Measurements from ENCODE around the gene BAIAP2L1.
A peak's percentile ranks its signal among the peaks of the same experiment; 100 is the strongest.
"Not testable (repeated sequence)": the region's sequence is repeated elsewhere in the genome, so short reads cannot be mapped to it uniquely, and the experiment has no call there.

BAIAP2L1 gene, protein sequence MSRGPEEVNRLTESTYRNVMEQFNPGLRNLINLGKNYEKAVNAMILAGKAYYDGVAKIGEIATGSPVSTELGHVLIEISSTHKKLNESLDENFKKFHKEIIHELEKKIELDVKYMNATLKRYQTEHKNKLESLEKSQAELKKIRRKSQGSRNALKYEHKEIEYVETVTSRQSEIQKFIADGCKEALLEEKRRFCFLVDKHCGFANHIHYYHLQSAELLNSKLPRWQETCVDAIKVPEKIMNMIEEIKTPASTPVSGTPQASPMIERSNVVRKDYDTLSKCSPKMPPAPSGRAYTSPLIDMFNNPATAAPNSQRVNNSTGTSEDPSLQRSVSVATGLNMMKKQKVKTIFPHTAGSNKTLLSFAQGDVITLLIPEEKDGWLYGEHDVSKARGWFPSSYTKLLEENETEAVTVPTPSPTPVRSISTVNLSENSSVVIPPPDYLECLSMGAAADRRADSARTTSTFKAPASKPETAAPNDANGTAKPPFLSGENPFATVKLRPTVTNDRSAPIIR

DNA sequence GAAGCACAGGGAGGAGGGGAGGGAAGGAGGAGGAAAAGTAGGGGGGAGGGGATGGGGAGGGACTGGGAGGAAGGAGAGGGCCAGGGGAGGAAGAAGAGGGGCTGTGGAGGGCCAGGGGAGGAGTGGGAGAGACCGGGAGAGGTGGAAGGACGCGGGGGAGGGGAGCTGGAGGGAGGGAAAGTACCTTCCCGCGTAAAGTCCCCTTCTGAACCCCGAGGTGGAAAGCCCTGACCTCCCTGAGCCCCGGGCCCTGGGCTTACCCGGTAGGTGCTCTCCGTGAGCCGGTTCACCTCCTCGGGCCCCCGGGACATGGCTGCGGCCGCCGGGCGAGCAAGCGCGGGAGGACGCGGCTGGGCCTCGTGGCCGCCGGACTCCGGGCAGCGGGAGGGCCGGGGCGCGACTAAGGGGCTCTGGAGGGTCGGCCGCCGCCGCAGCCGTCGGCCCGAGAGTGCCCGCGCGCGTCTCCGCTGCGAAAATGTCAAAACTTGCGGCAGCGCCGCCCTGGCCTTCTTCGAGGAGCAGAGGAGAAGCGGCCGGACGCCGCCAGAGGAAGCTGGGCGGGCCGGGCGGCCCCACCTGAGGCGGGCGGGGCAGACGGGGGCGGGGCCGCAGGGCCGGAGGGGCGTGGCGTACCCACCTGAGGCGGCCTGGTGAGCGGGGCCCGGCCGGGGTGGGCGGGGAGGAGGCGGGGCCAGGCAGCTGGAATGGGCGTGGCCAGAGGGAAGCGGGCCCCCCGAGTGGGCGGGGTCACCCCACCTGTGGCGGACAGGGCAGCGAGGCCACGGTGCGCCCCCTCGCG is at the start of gene BAIAP2L1:
Gene BAIAP2L1 (minus strand): TSS at position 549 of the 799 bp plus-strand sequence. CDS start 238 bp downstream, at position 311.
- H3K36me3 ChIP-seq (ENCODE audit: control insufficient read depth, insufficient read depth, low read length), result no peaks in the 10 kb centered on the region
- H3K4me3 ChIP-seq (ENCODE audit: low read depth, low read length), result peak within 1 kb of the TSS; percentile 75
- H3K9ac ChIP-seq (ENCODE audit: low read depth, low read length), result peak within 1 kb of the TSS; percentile 83
- H3K9me3 ChIP-seq (ENCODE audit: control insufficient read depth, insufficient read depth, low read length), result no peaks in the 10 kb centered on the region
- H3K27me3 ChIP-seq (ENCODE audit: control insufficient read depth, insufficient read depth, low read length), result no peaks in the 10 kb centered on the region
- peaks cover 9% of the 10 kb centered on the region for H3K4me1 ChIP-seq (ENCODE audit: control insufficient read depth, insufficient read depth, low read length)

DNA sequence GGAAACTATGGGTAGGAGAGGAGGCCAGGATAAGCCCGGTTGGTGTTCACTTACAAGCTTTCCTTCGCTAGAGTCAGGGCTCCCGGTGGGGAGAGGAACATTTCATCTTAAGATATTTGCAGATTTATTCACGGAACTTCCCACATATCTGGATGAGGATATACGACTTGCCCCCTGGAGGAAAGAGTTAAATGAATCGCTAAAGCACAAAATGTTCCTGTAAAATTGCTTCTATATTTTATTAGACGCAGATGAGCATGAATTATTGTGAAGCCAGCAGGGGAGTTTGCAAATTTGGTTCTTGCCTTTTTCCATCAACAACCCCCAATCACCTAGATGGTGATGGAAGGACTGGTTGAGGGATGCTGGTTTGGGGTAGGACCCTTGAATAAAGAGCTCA is 47.9 kb upstream of the BAIAP2L1 start:
- H3K4me1 ChIP-seq (ENCODE audit: control insufficient read depth, insufficient read depth, low read length), result peaks cover 5% of the 10 kb centered on the region
- no peaks in the 10 kb centered on the region for H3K27me3 ChIP-seq (ENCODE audit: control insufficient read depth, insufficient read depth, low read length)
- no peaks in the 10 kb centered on the region for H3K9me3 ChIP-seq (ENCODE audit: control insufficient read depth, insufficient read depth, low read length)
- H3K9ac ChIP-seq (ENCODE audit: low read depth, low read length), result no peak overlapping the region
- no peak overlapping the region for H3K4me3 ChIP-seq (ENCODE audit: low read depth, low read length)
- H3K36me3 ChIP-seq (ENCODE audit: control insufficient read depth, insufficient read depth, low read length), result no peaks in the 10 kb centered on the region

DNA sequence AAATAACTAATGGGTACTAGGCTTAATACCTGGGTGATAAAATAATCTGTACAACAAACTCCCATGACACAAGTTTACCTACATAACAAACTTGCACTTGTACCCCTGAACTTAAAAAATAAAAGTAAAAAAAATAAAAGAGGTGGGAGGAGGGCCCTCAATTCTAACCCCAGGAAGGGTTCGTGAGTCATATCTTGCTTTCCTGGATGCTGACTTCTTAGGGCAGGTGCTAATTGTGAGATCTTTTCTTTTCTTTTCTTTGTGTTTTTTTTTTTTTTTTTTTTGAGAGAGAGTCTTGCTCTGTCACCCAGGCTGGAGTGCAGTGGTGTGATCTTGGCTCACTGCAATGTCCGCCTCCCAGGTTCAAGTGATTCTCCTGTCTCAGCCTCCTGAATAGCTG is 40.1 kb upstream of the BAIAP2L1 start:
- H3K4me3 ChIP-seq (ENCODE audit: low read depth, low read length); H3K27me3 ChIP-seq (ENCODE audit: control insufficient read depth, insufficient read depth, low read length); H3K36me3 ChIP-seq (ENCODE audit: control insufficient read depth, insufficient read depth, low read length): not testable (repeated sequence)

DNA sequence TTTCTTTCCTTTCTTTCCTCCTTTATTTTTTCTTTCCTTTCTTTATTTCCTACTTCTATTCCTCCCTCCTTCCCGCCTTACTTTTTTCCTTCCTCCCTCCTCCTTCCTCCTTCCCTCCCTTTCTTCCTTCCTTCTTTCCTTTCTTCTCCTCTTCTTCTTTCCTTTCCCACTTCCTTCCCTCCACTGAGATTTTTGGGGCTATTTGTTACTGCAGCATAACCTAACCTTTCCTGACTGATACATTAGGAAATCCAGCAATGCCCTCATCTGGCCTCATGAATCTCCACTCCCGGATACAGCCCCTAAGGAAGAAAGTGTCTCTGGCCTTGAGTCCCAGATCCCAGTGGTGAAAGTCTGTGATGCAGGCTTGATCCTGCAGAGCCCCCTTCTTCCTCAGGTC is 38.6 kb upstream of the BAIAP2L1 start:
- Histone ChIP-seq H3K4me3 (ENCODE audit: low read depth, low read length) (no peak overlapping the region), H3K27me3 (ENCODE audit: control insufficient read depth, insufficient read depth, low read length) (no peaks in the 10 kb centered on the region), H3K4me1 (ENCODE audit: control insufficient read depth, insufficient read depth, low read length) (no peaks in the 10 kb centered on the region), H3K9me3 (ENCODE audit: control insufficient read depth, insufficient read depth, low read length) (peaks cover 4% of the 10 kb centered on the region), H3K9ac (ENCODE audit: low read depth, low read length) (no peak overlapping the region), H3K36me3 (ENCODE audit: control insufficient read depth, insufficient read depth, low read length) (no peaks in the 10 kb centered on the region)

More for the DNA sequence above, 40.1 kb upstream of the BAIAP2L1 start:
- not testable (repeated sequence) for H3K9me3 ChIP-seq (ENCODE audit: control insufficient read depth, insufficient read depth, low read length); H3K4me1 ChIP-seq (ENCODE audit: control insufficient read depth, insufficient read depth, low read length); H3K9ac ChIP-seq (ENCODE audit: low read depth, low read length)

DNA sequence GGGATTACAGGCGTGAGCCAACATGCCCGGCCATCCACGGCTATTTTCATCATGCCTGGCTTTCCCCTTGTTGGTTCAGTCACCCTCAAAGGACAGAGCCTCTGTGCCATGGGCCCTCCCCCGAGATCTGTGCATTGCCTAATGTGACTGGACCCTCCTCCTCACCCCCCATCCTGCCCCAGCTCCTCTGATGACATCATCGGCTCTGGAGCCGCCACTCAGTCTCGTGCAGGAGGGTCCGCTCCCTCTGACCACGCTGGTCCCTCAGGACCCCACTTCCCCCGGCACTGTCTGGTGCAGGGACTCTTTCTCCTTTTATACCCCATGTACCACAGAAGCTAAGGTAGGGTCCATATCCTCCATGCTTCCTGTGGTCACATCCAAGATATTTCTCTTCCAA is 33.2 kb upstream of the BAIAP2L1 start:
- Histone ChIP-seq H3K9ac (ENCODE audit: low read depth, low read length) (no peak overlapping the region), H3K9me3 (ENCODE audit: control insufficient read depth, insufficient read depth, low read length) (no peaks in the 10 kb centered on the region), H3K36me3 (ENCODE audit: control insufficient read depth, insufficient read depth, low read length) (no peaks in the 10 kb centered on the region), H3K4me1 (ENCODE audit: control insufficient read depth, insufficient read depth, low read length) (no peaks in the 10 kb centered on the region), H3K27me3 (ENCODE audit: control insufficient read depth, insufficient read depth, low read length) (no peaks in the 10 kb centered on the region), H3K4me3 (ENCODE audit: low read depth, low read length) (no peak overlapping the region)

DNA sequence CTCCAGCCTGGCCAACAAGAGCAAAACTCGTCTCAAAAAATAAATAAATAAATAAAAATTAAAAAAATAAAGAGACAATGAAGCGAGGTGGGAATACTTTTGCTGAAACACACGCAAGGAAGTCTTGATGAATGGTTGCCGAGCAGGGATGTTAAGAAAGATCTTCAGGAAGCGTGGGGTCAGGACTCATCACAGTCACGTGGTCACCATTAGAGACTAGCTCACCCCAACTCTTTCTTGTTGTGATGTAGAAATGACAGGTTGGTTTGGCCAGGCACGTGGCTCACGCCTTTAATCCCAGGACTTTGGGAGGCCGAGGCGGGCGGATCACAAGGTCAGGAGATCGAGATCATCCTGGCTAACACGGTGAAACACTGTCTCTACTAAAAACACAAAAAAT is 28.9 kb upstream of the BAIAP2L1 start:
- Histone ChIP-seq H3K27me3 (ENCODE audit: control insufficient read depth, insufficient read depth, low read length) (no peaks in the 10 kb centered on the region), H3K9ac (ENCODE audit: low read depth, low read length) (no peak overlapping the region), H3K4me3 (ENCODE audit: low read depth, low read length) (no peak overlapping the region), H3K36me3 (ENCODE audit: control insufficient read depth, insufficient read depth, low read length) (no peaks in the 10 kb centered on the region), H3K4me1 (ENCODE audit: control insufficient read depth, insufficient read depth, low read length) (no peaks in the 10 kb centered on the region), H3K9me3 (ENCODE audit: control insufficient read depth, insufficient read depth, low read length) (no peaks in the 10 kb centered on the region)

DNA sequence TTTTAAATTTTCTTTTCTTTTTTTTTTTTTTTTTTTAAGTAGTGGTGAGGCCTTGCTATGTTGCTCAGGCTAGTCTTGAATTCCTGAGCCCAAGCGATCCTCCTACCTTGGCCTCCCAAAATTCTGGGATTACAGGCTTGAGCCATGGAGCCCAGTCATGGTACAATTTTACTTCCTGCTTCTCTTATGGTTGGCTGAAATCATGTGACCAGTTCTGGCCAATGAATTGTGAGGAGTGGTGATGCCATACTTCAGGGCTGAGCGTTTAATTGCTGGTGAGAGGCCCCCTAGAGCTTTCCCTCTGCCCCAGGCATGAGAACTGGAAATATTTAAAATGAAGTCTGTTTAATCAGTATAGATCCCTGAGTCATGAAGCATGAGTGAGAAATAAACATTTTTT is 22.2 kb upstream of the BAIAP2L1 start:
- no peak overlapping the region for H3K9ac ChIP-seq (ENCODE audit: low read depth, low read length)
- H3K4me1 ChIP-seq (ENCODE audit: control insufficient read depth, insufficient read depth, low read length), result no peaks in the 10 kb centered on the region
- no peaks in the 10 kb centered on the region for H3K36me3 ChIP-seq (ENCODE audit: control insufficient read depth, insufficient read depth, low read length)
- H3K4me3 ChIP-seq (ENCODE audit: low read depth, low read length), result no peak overlapping the region
- no peaks in the 10 kb centered on the region for H3K9me3 ChIP-seq (ENCODE audit: control insufficient read depth, insufficient read depth, low read length)
- peaks cover 4% of the 10 kb centered on the region for H3K27me3 ChIP-seq (ENCODE audit: control insufficient read depth, insufficient read depth, low read length)

DNA sequence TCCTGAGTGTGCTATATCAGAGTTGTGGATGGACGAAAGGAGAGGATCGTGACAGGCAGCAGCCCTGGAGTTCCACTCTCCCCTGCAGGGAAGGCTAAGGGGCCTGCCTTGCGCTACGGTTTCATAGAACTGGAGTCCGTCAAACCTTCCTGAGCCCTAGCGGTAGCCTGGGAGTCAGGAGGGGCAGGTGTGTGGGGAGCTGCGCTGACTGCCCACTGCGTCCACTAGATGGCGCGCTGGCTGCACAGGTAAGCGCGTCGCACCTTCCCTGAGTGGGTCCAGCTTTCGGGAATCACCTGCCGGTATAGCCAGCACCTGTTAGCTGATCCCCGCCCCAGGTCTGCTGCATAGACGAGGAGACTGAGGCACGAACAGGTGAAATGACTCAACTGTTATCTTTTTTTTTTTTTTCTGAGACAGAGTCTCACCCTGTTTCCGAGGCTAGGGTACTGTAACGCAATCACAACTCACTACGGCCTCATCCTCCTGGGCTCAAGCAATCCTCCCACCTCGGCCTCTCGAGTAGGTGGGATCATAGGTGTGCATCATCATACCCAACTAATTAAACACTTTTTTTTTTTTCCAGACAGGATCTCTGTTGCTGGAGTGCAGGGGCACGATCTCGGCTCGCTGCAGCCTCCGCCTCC is 20.2 kb upstream of the BAIAP2L1 start:
- H3K4me3 ChIP-seq (ENCODE audit: low read depth, low read length), result no peak overlapping the region
- H3K4me1 ChIP-seq (ENCODE audit: control insufficient read depth, insufficient read depth, low read length), result no peaks in the 10 kb centered on the region
- no peaks in the 10 kb centered on the region for H3K36me3 ChIP-seq (ENCODE audit: control insufficient read depth, insufficient read depth, low read length)

DNA sequence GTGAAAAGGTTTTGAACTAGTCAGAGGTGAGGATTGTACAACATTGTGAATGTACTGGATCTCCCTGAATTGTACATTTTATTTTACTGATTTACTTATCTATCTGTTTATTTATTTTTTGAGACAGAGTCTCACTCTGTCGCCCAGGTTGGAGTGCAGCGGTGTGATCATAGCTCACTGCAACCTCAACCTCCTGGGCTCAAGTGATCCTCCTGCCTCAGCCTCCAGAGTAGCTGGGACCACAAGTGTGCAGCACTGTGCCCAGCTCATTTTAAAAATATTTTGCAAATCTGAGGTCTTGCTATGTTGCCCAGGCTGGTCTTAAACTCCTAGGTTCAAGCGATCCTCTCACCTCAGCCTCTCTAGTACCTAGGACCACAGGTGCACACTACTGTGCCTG is 19.1 kb upstream of the BAIAP2L1 start:
- not testable (repeated sequence) for H3K4me1 ChIP-seq (ENCODE audit: control insufficient read depth, insufficient read depth, low read length); H3K36me3 ChIP-seq (ENCODE audit: control insufficient read depth, insufficient read depth, low read length); H3K4me3 ChIP-seq (ENCODE audit: low read depth, low read length); H3K9me3 ChIP-seq (ENCODE audit: control insufficient read depth, insufficient read depth, low read length); H3K27me3 ChIP-seq (ENCODE audit: control insufficient read depth, insufficient read depth, low read length); H3K9ac ChIP-seq (ENCODE audit: low read depth, low read length)

More for the DNA sequence above, 20.2 kb upstream of the BAIAP2L1 start:
- Histone ChIP-seq H3K9me3 (ENCODE audit: control insufficient read depth, insufficient read depth, low read length) (no peaks in the 10 kb centered on the region), H3K9ac (ENCODE audit: low read depth, low read length) (no peak overlapping the region), H3K27me3 (ENCODE audit: control insufficient read depth, insufficient read depth, low read length) (peaks cover 4% of the 10 kb centered on the region)

DNA sequence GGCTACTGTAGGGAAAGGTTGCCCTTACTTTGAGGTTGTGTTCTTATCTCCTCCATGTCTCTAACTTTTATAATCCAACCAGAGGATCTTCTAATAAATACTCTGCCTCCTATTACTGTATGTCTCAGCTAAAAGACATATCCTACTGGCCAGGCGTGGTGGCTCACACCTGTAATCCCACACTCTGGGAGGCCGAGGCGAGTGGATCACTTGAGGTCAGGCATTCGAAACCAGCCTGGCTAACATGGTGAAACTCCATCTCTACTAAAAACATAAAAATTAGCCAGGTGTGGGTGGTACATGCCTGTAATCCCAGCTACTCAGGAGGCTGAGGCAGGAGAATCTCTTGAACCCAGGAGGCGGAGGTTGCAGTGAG is 18.4 kb upstream of the BAIAP2L1 start:
- H3K36me3 ChIP-seq (ENCODE audit: control insufficient read depth, insufficient read depth, low read length); H3K4me3 ChIP-seq (ENCODE audit: low read depth, low read length); H3K4me1 ChIP-seq (ENCODE audit: control insufficient read depth, insufficient read depth, low read length); H3K9ac ChIP-seq (ENCODE audit: low read depth, low read length); H3K9me3 ChIP-seq (ENCODE audit: control insufficient read depth, insufficient read depth, low read length); H3K27me3 ChIP-seq (ENCODE audit: control insufficient read depth, insufficient read depth, low read length): not testable (repeated sequence)

DNA sequence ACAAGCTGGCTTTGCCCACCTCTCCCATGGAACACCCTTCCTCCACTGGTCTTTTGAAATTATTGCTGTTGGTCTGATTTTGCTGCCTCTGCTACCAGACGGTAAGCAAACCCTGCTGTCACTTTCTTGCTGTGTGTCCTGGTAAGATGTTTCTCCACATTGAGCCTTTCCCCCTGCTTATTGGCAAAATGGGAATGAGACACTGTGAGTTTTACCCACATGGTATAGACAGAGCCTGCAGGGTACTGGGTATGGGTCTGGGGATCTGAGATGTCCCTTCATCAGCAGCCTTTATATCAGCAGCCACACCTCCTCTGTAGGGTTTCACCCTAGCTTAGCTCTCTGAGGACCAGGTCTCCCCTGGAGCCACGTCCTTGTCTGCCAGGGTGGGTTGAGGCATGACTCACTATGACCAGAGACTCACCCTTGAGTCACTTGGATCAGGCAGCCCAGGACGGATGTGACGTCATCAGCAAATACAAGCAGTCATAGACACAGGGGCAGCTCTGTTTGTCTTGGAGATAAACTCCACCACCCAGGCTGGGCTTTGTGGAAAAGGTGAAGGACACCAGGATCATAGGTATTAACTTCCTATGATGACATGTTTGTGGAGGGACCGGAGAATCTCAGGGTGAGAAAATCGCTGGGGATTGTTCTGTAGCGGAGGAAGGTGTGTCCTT is 17.9 kb upstream of the BAIAP2L1 start:
- H3K9ac ChIP-seq (ENCODE audit: low read depth, low read length), result no peak overlapping the region
- H3K36me3 ChIP-seq (ENCODE audit: control insufficient read depth, insufficient read depth, low read length), result no peaks in the 10 kb centered on the region
- H3K9me3 ChIP-seq (ENCODE audit: control insufficient read depth, insufficient read depth, low read length), result no peaks in the 10 kb centered on the region
- H3K27me3 ChIP-seq (ENCODE audit: control insufficient read depth, insufficient read depth, low read length), result peaks cover 4% of the 10 kb centered on the region
- H3K4me3 ChIP-seq (ENCODE audit: low read depth, low read length), result no peak overlapping the region
- H3K4me1 ChIP-seq (ENCODE audit: control insufficient read depth, insufficient read depth, low read length), result no peaks in the 10 kb centered on the region

All from iPS-15b (cell line).